ENCODE data around the gene SEMA3E.

Gene SEMA3E

DNA sequence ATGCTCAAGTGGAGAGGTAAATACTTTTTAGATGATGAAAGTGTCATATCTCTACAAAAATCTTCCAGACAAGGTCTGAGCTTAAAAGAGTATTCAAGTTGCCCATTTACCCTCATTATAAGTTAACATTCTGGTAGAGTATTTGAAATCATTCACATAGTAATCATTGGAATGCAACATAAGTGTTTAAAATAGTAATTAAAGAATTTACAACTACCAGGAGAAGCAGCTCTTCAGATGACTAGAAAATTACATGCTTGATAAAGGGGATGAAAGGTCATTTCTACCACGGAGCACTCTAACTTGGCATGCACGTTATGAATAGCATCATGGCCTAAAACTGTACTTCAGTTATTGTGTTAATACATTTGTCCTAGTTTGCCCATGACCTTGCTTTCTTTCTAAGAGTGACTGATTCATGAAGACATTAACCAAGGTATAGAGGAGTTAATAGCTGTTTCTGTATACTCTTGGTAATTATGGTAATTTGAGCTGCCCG is 120.0 kb downstream of the SEMA3E start:
- no peak for DNase-seq (ENCODE audit: low read depth in 2 of 2)
- TF ChIP-seq CTCF (IDR thresholded peaks at IDR 0.05; ENCODE audit: low read depth, low read length): no peak
- no peak overlapping the region for H3K4me3 ChIP-seq (replicated peaks in 1 of 2; ENCODE audit: low read depth in 2 of 2, low read length in 2 of 2)

DNA sequence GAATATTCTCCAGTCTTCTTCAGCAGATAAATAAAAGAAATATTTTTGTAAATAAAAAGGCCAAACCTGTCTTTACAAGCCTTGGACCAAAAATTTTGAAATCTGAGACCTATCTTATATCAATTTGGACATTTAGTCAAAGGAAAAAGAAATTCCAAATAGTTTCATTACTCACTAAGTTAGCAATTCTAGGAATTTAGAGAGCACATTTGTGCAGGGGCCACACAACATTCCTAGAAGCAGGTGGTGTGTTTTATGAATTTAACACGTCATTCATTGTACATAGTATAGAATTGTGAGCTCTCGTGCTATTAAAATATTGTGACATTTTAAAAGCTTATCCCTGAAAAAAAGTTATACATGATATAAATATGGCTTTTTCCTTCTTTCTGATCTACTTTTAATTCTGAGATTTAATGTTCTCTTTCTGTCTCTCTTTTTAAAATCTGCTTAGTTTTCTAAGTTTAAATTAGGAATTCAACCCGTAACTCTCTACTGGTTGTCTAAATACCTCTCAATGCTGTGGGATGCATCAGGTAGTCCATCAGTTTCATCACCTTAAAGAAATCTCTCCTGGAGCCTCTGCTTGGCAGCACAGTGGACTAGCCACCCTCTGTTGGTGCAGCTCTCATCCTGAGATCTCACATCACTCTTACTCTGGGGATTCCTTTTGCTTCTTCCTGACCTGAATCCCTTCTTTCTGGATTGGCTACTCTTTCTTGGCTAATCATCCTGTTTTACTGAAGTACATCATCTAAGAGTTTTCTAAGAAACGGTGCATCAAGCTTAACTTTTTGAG is 124.5 kb downstream of the SEMA3E start:
- no peak overlapping the region for H3K4me3 ChIP-seq (replicated peaks in 1 of 2; ENCODE audit: low read depth in 2 of 2, low read length in 2 of 2)
- DNase-seq (ENCODE audit: low read depth in 2 of 2): peak in 1 of 2 donors; percentile 7
- TF ChIP-seq CTCF (IDR thresholded peaks at IDR 0.05; ENCODE audit: low read depth, low read length): no peak

GRCh38 chr7:83520726-83521125 is 128.2 kb downstream of the SEMA3E start:
- H3K4me3 ChIP-seq (replicated peaks in 1 of 2; ENCODE audit: low read depth in 2 of 2, low read length in 2 of 2): no peak overlapping the region
- no peak for DNase-seq (ENCODE audit: low read depth in 2 of 2)
- TF ChIP-seq CTCF (IDR thresholded peaks at IDR 0.05; ENCODE audit: low read depth, low read length): no peak

- no peak for TF ChIP-seq CTCF (IDR thresholded peaks at IDR 0.05; ENCODE audit: low read depth, low read length)
Observed at GRCh38 chr7:83519240-83519639, 129.7 kb downstream of the SEMA3E start.

DNA sequence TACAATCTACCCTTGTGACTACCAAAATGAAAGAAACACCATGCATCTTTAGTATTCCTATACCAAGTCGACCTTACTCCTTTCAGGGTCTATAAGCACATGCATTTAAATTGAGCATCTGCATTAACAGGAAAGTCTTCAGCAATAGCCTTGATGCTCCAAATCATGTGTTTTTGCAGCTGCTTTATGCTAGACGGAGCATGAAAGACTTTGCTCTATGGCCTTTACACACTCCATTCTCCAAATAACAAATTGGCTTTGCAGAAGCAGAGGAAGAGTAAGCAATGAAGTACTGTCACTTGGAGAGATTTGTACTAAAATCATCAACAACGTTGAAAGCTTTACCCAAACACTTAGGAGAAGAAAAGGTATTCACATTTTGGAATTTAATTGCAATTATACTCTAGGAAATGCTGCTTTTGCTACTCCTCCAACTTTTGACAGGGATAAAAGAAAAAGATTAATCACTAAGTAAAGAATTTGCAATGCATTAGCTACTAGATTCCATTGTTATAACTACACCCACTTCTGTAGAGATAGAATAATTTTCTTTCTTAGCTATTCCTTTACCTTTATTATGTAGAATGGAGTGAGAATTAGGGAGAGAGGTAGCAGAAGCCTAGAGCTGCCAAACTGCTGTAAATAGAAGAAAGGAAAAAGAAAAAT is 131.8 kb downstream of the SEMA3E start:
- no peak overlapping the region for H3K4me3 ChIP-seq (replicated peaks in 1 of 2; ENCODE audit: low read depth in 2 of 2, low read length in 2 of 2)
- TF ChIP-seq CTCF (IDR thresholded peaks at IDR 0.05; ENCODE audit: low read depth, low read length): no peak
- no peak for DNase-seq (ENCODE audit: low read depth in 2 of 2)

More at GRCh38 chr7:83519240-83519639, 129.7 kb downstream of the SEMA3E start:
- H3K4me3 ChIP-seq (replicated peaks in 1 of 2; ENCODE audit: low read depth in 2 of 2, low read length in 2 of 2): no peak overlapping the region
- no peak for DNase-seq (ENCODE audit: low read depth in 2 of 2)

DNA sequence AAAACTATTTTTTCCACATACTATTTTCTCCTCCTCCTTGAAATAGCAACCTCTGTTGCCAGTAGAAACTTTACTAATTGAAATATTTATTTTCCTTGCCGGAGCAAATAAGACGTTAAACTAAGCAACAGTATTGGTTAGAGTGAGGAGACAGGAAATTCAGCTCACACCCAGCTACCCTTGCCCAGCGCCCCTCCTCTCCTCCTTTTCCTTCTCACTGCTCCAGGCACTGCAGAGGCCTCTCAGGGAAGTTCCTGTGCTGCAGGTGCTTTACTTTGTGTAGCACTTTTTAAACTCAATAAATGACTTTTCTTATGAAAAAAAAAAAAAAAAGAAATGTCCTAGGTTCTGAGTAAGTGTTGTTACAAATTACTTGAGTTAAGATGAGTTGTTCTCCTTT is 134.0 kb downstream of the SEMA3E start:
- no peak for DNase-seq (ENCODE audit: low read depth in 2 of 2)
- H3K4me3 ChIP-seq (replicated peaks in 1 of 2; ENCODE audit: low read depth in 2 of 2, low read length in 2 of 2): no peak overlapping the region

More for the DNA sequence above, 134.0 kb downstream of the SEMA3E start:
- TF ChIP-seq CTCF (IDR thresholded peaks at IDR 0.05; ENCODE audit: low read depth, low read length): no peak
